Measurements from ENCODE around the gene PACSIN3. TPM values are rescaled to one million over a fixed set of nuclear protein-coding genes. Genes with fewer than 3 reads are reported as not detected.

PACSIN3 gene
- total RNA-seq, 1 donor from 2014 or later = 1.5 TPM

DNA sequence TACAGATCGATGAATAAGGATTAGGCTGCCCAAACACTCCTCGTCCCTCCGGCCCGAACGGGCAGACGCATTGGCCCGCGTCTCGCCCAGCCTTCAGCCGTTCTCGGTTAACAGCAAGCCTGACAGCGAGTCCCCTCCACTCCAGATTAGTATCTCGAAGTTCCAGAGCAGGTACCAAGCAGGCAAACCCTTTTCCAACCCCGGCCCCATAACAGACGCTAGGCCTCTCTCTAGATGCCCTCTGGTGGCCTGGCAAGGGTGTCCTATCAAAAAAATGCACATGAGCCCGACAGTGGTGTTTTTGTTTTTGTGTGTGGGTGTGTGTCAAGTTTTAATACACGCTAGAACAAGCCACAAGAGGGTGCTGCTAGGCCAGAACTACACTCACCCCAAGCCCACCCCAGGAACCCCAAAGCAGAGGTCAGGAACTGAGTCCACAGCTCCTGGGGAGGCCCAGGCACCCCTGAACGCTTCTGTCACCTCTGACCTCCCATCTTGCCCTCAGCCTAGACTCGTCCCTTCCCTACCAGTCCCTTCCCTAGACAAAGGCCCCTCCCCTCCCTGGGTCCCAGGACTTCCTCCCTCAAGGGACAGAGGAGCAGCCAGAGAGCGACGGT is 8.9 kb downstream of the PACSIN3 start:
- H3K36me3 Mint-ChIP-seq (ENCODE audit: low read depth) = peaks cover 37% of the 10 kb centered on the region
- H3K4me3 Mint-ChIP-seq = peak overlapping the region; percentile 98
- ChIA-PET POLR2A (interaction anchor here (0.6 to 2.4 kb wide), 7 partner anchors 14 to 819 kb away, joined by 3 to 32 read pairs (median 5); partner anchors contain the start of genes ACP2 and DDB2), CTCF (interaction anchor here (0.8 to 3.7 kb wide), 9 partner anchors 9 to 276 kb away, joined by 3 to 40 read pairs (median 3); partner anchors contain the start of genes ACP2, DDB2, NR1H3 and SLC39A13)
- no peaks in the 10 kb centered on the region for H3K9me3 Mint-ChIP-seq
- peak; percentile 55 for ATAC-seq (ENCODE audit: low read depth)
- intact Hi-C loops (cut with micrococcal nuclease) = loop anchor here (1.0 to 2.0 kb wide), 16 partner anchors 9 to 675 kb away; partner anchors contain the start of genes ACP2, ARHGAP1, ATG13 and CELF1
- no peak for DNase-seq
- peaks cover 35% of the 10 kb centered on the region for H3K4me1 Mint-ChIP-seq
- TF ChIP-seq, protein P1, sequence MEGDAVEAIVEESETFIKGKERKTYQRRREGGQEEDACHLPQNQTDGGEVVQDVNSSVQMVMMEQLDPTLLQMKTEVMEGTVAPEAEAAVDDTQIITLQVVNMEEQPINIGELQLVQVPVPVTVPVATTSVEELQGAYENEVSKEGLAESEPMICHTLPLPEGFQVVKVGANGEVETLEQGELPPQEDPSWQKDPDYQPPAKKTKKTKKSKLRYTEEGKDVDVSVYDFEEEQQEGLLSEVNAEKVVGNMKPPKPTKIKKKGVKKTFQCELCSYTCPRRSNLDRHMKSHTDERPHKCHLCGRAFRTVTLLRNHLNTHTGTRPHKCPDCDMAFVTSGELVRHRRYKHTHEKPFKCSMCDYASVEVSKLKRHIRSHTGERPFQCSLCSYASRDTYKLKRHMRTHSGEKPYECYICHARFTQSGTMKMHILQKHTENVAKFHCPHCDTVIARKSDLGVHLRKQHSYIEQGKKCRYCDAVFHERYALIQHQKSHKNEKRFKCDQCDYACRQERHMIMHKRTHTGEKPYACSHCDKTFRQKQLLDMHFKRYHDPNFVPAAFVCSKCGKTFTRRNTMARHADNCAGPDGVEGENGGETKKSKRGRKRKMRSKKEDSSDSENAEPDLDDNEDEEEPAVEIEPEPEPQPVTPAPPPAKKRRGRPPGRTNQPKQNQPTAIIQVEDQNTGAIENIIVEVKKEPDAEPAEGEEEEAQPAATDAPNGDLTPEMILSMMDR (IDR thresholded peaks at IDR 0.05) = no peak
- no peaks in the 10 kb centered on the region for H3K27me3 Mint-ChIP-seq
- H3K27ac Mint-ChIP-seq = peak overlapping the region; percentile 99

GRCh38 chr11:47176328-47177228 is 9.7 kb downstream of the PACSIN3 start, which contains the start of gene ARFGAP2:
Gene ARFGAP2 (minus strand): TSS chr11:47176879. CDS start chr11:47176853, 26 bp downstream.
- ATAC-seq (ENCODE audit: low read depth) (peak; percentile 93), DNase-seq (peak; percentile 92)
- H3K36me3 Mint-ChIP-seq (ENCODE audit: low read depth) = peaks cover 45% of the 10 kb centered on the region
- ChIA-PET POLR2A (interaction anchor here (0.6 to 2.4 kb wide), 10 partner anchors 13 to 819 kb away, joined by 3 to 32 read pairs (median 4); partner anchors contain the start of genes ACP2 and DDB2), CTCF (interaction anchor here (1.2 to 3.7 kb wide), 5 partner anchors 38 to 277 kb away, joined by 3 to 40 read pairs (median 6); partner anchors contain the start of genes ACP2, DDB2, NR1H3 and SLC39A13)
- peaks cover 35% of the 10 kb centered on the region for H3K4me1 Mint-ChIP-seq
- H3K9me3 Mint-ChIP-seq = no peaks in the 10 kb centered on the region
- TF ChIP-seq, protein P1 (IDR thresholded peaks at IDR 0.05) = no peak
- peak within 1 kb of the TSS; percentile 98 for H3K4me3 Mint-ChIP-seq
- intact Hi-C loops (cut with micrococcal nuclease) = loop anchor here (1.0 to 2.0 kb wide), 17 partner anchors 10 to 676 kb away; partner anchors contain the start of genes ACP2, ARHGAP1, ATG13 and CELF1
- peak within 1 kb of the TSS; percentile 99 for H3K27ac Mint-ChIP-seq
- H3K27me3 Mint-ChIP-seq = no peaks in the 10 kb centered on the region

DNA sequence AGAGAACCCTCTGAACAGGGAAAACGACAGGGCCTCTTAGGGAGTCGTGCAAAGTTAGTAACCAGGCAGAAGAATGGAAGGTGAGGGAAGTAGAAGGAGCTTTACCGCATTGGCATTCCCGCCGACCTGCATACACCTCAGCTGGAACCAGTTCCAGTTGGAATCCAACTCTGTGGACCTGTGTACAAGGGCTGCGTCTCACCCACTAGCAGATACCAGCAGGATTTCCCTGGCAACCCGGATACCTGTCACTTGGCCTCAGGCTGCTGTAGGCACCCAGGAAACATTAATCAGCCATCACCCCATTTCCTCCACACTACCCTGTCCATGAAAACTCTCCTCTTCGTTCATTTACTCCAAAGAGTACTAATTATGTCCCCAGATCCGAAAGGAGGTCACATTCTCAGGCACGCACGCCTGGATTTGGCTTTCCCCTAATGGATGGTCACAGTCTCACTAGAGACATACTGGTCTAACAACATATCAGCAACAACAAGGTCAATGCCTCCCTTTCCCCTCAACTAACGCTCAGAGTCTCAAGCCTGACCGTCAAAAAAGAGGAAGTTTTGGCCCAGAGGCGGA is 10.4 kb downstream of the PACSIN3 start:
- intact Hi-C loops (cut with micrococcal nuclease) = loop anchor here (1.0 to 2.0 kb wide), 3 partner anchors 15 to 677 kb away; partner anchors contain the start of gene CELF1
- H3K36me3 Mint-ChIP-seq (ENCODE audit: low read depth) = peaks cover 52% of the 10 kb centered on the region
- DNase-seq = no peak
- H3K4me3 Mint-ChIP-seq = peak overlapping the region; percentile 98
- H3K27me3 Mint-ChIP-seq = no peaks in the 10 kb centered on the region
- peaks cover 35% of the 10 kb centered on the region for H3K4me1 Mint-ChIP-seq
- TF ChIP-seq, protein P1 (IDR thresholded peaks at IDR 0.05) = no peak
- ATAC-seq (ENCODE audit: low read depth) = no peak
- H3K9me3 Mint-ChIP-seq = no peaks in the 10 kb centered on the region
- CTCF ChIA-PET = interaction anchor here (1.2 kb wide), 1 partner anchor 84 kb away, joined by 3 read pairs; no protein-coding TSS in a partner anchor
- POLR2A ChIA-PET = interaction anchor here (0.9 to 1.5 kb wide), 5 partner anchors 39 to 97 kb away, joined by 3 to 5 read pairs (median 4); partner anchors contain the start of genes ACP2 and DDB2
- H3K27ac Mint-ChIP-seq = peak overlapping the region; percentile 98

DNA sequence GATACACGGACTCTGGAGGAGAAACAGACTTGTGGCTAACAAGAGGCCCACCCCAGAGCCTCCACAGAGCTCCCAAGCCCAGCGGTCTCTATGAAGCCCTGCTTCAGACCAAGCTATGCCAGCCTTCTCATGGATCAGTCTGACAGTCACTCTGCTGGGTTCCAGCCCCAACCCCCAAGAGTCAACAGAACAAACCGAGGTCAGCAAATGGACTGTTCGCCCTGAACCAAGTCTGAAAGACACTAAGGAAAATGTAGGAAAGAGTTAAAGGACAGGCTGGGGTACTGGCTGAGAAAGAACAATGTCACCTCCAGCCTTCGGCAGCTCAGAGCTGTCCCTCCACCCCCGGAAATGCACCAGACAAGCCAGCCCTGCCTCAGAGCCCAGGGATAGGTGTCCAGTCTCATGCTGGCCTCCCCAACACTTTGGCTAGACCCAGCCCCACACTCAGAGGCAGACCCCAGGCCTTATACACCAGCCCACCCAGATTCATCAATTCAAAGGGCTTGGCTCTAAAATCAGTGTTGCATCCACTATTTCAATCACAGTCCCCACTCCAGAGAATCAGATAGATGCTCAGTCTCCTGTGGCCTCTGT is 13.4 kb downstream of the PACSIN3 start:
- no peak for ATAC-seq (ENCODE audit: low read depth)
- Mint-ChIP-seq H3K27ac (no peak overlapping the region), H3K27me3 (no peaks in the 10 kb centered on the region), H3K36me3 (ENCODE audit: low read depth) (peaks cover 71% of the 10 kb centered on the region), H3K9me3 (no peaks in the 10 kb centered on the region), H3K4me1 (peaks cover 28% of the 10 kb centered on the region), H3K4me3 (no peak overlapping the region)
- no peak for DNase-seq
- intact Hi-C loops (cut with micrococcal nuclease) = no loop called here
- TF ChIP-seq, protein P1 (IDR thresholded peaks at IDR 0.05) = no peak
- ChIA-PET POLR2A (interaction anchor here (0.5 to 1.2 kb wide), 2 partner anchors 14 to 279 kb away, joined by 3 to 4 read pairs; no protein-coding TSS in a partner anchor), CTCF (interaction anchor here (0.8 to 1.4 kb wide), 2 partner anchors 10 to 87 kb away, joined by 3 read pairs; no protein-coding TSS in a partner anchor)
